Measurements from ENCODE around the gene ANKS1A. TPM values are rescaled to one million over a fixed set of nuclear protein-coding genes. Genes with fewer than 3 reads are reported as not detected.

The ANKS1A gene
- total and polyA plus RNA-seq, 12 donors: 7.1 to 36.3 (median 29.9) TPM

GRCh38 chr6:35067234-35067633, 178.2 kb downstream of the ANKS1A start:
- Histone ChIP-seq H3K27me3 (no peaks in the 10 kb centered on the region), H3K9me3 (no peaks in the 10 kb centered on the region), H3K27ac (no peak overlapping the region), H3K36me3 (peaks cover 0 to 86% (median 20%) of the 10 kb centered on the region in 9 donors), H3K4me1 (peaks cover 18 to 47% (median 29%) of the 10 kb centered on the region in 9 donors), H3K4me3 (no peak overlapping the region)
- no peak for ATAC-seq
- intact Hi-C loops (cut with DNase I): loop anchor here in 2 of 10 donors (10.0 kb wide), 2 partner anchors 68 to 72 kb away; no protein-coding TSS in a partner anchor
- TF ChIP-seq CTCF (IDR thresholded peaks at IDR 0.05): no peak
- DNase-seq: no peak
- WGBS, 2 donors: 94% methylated on average over 11 of the region's 11 CpGs

- H3K4me1 ChIP-seq: peaks cover 14 to 49% (median 27%) of the 10 kb centered on the region in 9 donors
- H3K27me3 ChIP-seq: no peaks in the 10 kb centered on the region
- H3K4me3 ChIP-seq: no peak overlapping the region
- no peak for TF ChIP-seq CTCF (IDR thresholded peaks at IDR 0.05)
- intact Hi-C loops (cut with DNase I): loop anchor here in 2 of 10 donors (10.0 kb wide), 2 partner anchors 67 to 73 kb away; no protein-coding TSS in a partner anchor
- 61 to 62% methylated on average over 9 of the region's 9 CpGs for WGBS, 2 donors
- ATAC-seq (peak in 7 of 8 donors; percentile 21 to 55 (median 38)), DNase-seq (no peak)
- H3K36me3 ChIP-seq: peaks cover 0 to 86% (median 23%) of the 10 kb centered on the region in 9 donors
- peak overlapping the region in 7 of 10 donors; percentile 9 to 57 (median 32) for H3K27ac ChIP-seq
- H3K9me3 ChIP-seq: no peaks in the 10 kb centered on the region
Observed at GRCh38 chr6:35068206-35068605, 179.2 kb downstream of the ANKS1A start.

- no peak for TF ChIP-seq CTCF (IDR thresholded peaks at IDR 0.05)
- DNase-seq (no peak), ATAC-seq (peak in 1 of 8 donors; percentile 18)
- Histone ChIP-seq H3K4me3 (no peak overlapping the region), H3K4me1 (peaks cover 10 to 49% (median 22%) of the 10 kb centered on the region in 9 donors), H3K9me3 (no peaks in the 10 kb centered on the region), H3K36me3 (peaks cover 0 to 87% (median 23%) of the 10 kb centered on the region in 9 donors), H3K27ac (peak overlapping the region in 7 of 10 donors; percentile 9 to 57 (median 32)), H3K27me3 (no peaks in the 10 kb centered on the region)
- intact Hi-C loops (cut with DNase I): loop anchor here in 2 of 10 donors (10.0 kb wide), 2 partner anchors 66 to 74 kb away; no protein-coding TSS in a partner anchor
- WGBS, 2 donors: 75 to 76% methylated on average over 7 of the region's 7 CpGs
Observed at GRCh38 chr6:35068644-35069043, 179.6 kb downstream of the ANKS1A start.

GRCh38 chr6:35069262-35069661, 180.2 kb downstream of the ANKS1A start:
- TF ChIP-seq CTCF (IDR thresholded peaks at IDR 0.05): no peak
- Histone ChIP-seq H3K27ac (peak overlapping the region in 1 of 10 donors; percentile 57), H3K27me3 (no peaks in the 10 kb centered on the region), H3K9me3 (no peaks in the 10 kb centered on the region), H3K36me3 (peaks cover 0 to 90% (median 28%) of the 10 kb centered on the region in 9 donors), H3K4me1 (peaks cover 4 to 46% (median 16%) of the 10 kb centered on the region in 9 donors), H3K4me3 (no peak overlapping the region)
- 99 to 100% methylated on average over 2 of the region's 2 CpGs for WGBS, 2 donors
- no peak for DNase-seq
- ATAC-seq: no peak
- intact Hi-C loops (cut with DNase I): loop anchor here in 2 of 10 donors (10.0 kb wide), 2 partner anchors 66 to 74 kb away; no protein-coding TSS in a partner anchor
